IMR-90 (cell line): Measurements from ENCODE around the gene ANKRD40. TPM values are rescaled to one million over a fixed set of nuclear protein-coding genes. Genes with fewer than 3 reads are reported as not detected.

Experiments
- ATAC-seq: fragments of 200-7000 bp; cut with Tn5 transposase; 2 replicates; pipeline ENCODE4 v1.9.1; 2020; ENCODE audit warnings: low read depth, mild to moderate bottlenecking, moderate library complexity
- BruUV-seq: library from RNA; stranded (reverse); fragments of 400-500 nt; replicated peaks from 2 replicates; lab custom pipeline; 2021; lab: Mats Ljungman, UMichigan
- CTCF ChIA-PET: fragments of 300-600 bp; formaldehyde crosslinking; extraction: SDS; loops from one replicate; lab custom pipeline; 2021; ENCODE audit warnings: antibody characterized with exemption; lab: Yijun Ruan, JAX
- POLR2A ChIA-PET: fragments of 300-600 bp; sonication (Branson Sonifier 250); formaldehyde crosslinking; loops from one replicate; lab custom pipeline; 2022; ENCODE audit warnings: antibody characterized with exemption; ENCODE audit not compliant: unreplicated experiment; lab: Charles Lee
- DNase-seq: peaks from one replicate; pipeline ENCODE4 v3.0.0; 2013
- H2AFZ ChIP-seq: replicated peaks from 2 replicates; pipeline ENCODE3; 2013; ENCODE audit warnings: low read length, mild to moderate bottlenecking; ENCODE audit not compliant: poor library complexity
- H2AK5ac ChIP-seq: 2 replicates; pipeline ENCODE4 v1.6.1; 2013; ENCODE audit warnings: low read depth, low read length, inconsistent platforms
- H2AK9ac ChIP-seq: replicated peaks from 2 replicates; pipeline ENCODE3; 2013; ENCODE audit warnings: mild to moderate bottlenecking, low read depth, low read length, moderate library complexity; ENCODE audit not compliant: poor library complexity
- H2BK120ac ChIP-seq: 2 replicates; pipeline ENCODE4 v1.6.1; 2013; ENCODE audit warnings: low read depth, low read length, inconsistent platforms
- H2BK15ac ChIP-seq: 3 replicates; pipeline ENCODE4 v1.6.1; 2013; ENCODE audit warnings: low read depth, low read length, inconsistent platforms
- H2BK20ac ChIP-seq: 2 replicates; pipeline ENCODE4 v1.6.1; 2013; ENCODE audit warnings: low read depth, mild to moderate bottlenecking, inconsistent platforms, low read length, moderate library complexity
- H2BK5ac ChIP-seq: 2 replicates; pipeline ENCODE4 v1.6.1; 2013; ENCODE audit warnings: mild to moderate bottlenecking, low read depth, low read length, inconsistent platforms; ENCODE audit not compliant: poor library complexity, severe bottlenecking
- H3K14ac ChIP-seq: replicated peaks from 2 replicates; pipeline ENCODE4 v1.6.1; 2013; ENCODE audit warnings: low read depth, low read length, inconsistent platforms
- H3K18ac ChIP-seq: 2 replicates; pipeline ENCODE4 v1.6.1; 2013; ENCODE audit warnings: low read depth, low read length, control low read depth
- H3K23ac ChIP-seq: 2 replicates; pipeline ENCODE4 v1.6.1; 2013; ENCODE audit warnings: low read depth, low read length, inconsistent platforms
- H3K27ac ChIP-seq: 2 replicates; pipeline ENCODE4 v1.5.1; 2013; ENCODE audit warnings: mild to moderate bottlenecking, control low read depth, low read length; ENCODE audit not compliant: insufficient read depth
- H3K27me3 ChIP-seq: 2 replicates; pipeline ENCODE4 v1.6.1; 2013; ENCODE audit warnings: low read length; ENCODE audit not compliant: control insufficient read depth, insufficient read depth
- H3K36me3 ChIP-seq: 2 replicates; pipeline ENCODE4 v1.6.1; 2013; ENCODE audit warnings: low read length, mixed read lengths; ENCODE audit not compliant: control insufficient read depth, insufficient read depth
- H3K4ac ChIP-seq: 2 replicates; pipeline ENCODE4 v1.6.1; 2013; ENCODE audit warnings: low read depth, low read length, inconsistent platforms
- H3K4me1 ChIP-seq: 2 replicates; pipeline ENCODE4 v1.6.1; 2013; ENCODE audit warnings: low read length, mixed read lengths; ENCODE audit not compliant: control insufficient read depth, insufficient read depth
- H3K4me2 ChIP-seq: 2 replicates; pipeline ENCODE4 v1.6.1; 2013; ENCODE audit warnings: low read depth, mild to moderate bottlenecking, control low read depth, low read length, moderate library complexity
- H3K4me3 ChIP-seq: 2 replicates; pipeline ENCODE4 v1.5.1; 2013; ENCODE audit warnings: low read depth, mild to moderate bottlenecking, control low read depth, low read length, moderate library complexity; ENCODE audit not compliant: insufficient read depth
- H3K56ac ChIP-seq: 2 replicates; pipeline ENCODE4 v1.6.1; 2013; ENCODE audit warnings: low read length, inconsistent platforms; ENCODE audit not compliant: insufficient read depth; ENCODE audit errors: extremely low read depth
- H3K79me1 ChIP-seq, 2 experiments: 2 replicates each; pipeline ENCODE4 v1.6.1; 2013; ENCODE audit warnings: low read length in 2 of 2, inconsistent platforms in 1 of 2, low read depth in 1 of 2
- H3K9ac ChIP-seq: 2 replicates; pipeline ENCODE4 v1.6.1; 2013; ENCODE audit warnings: low read depth, low read length, control low read depth
- H3K9me1 ChIP-seq: 2 replicates; pipeline ENCODE4 v1.6.1; 2013; ENCODE audit warnings: low read length, inconsistent platforms; ENCODE audit not compliant: insufficient read depth
- H3K9me3 ChIP-seq: 2 replicates; pipeline ENCODE4 v1.6.1; 2013; ENCODE audit warnings: low read length; ENCODE audit not compliant: control insufficient read depth, insufficient read depth
- H4K20me1 ChIP-seq: 2 replicates; pipeline ENCODE4 v1.6.1; 2013; ENCODE audit warnings: low read length, inconsistent platforms; ENCODE audit not compliant: insufficient read depth
- H4K5ac ChIP-seq: 2 replicates; pipeline ENCODE4 v1.6.1; 2013; ENCODE audit warnings: mild to moderate bottlenecking, low read depth, low read length, control low read depth
- H4K8ac ChIP-seq, 2 experiments: 2 replicates each; pipeline ENCODE4 v1.6.1; 2013; ENCODE audit warnings: low read depth in 2 of 2, low read length in 2 of 2, control low read depth in 1 of 2, inconsistent platforms in 1 of 2
- H4K91ac ChIP-seq: 2 replicates; pipeline ENCODE4 v1.6.1; 2013; ENCODE audit warnings: low read depth, low read length, inconsistent platforms; ENCODE audit not compliant: insufficient read depth
- BHLHE40 ChIP-seq: fragments of 150-350 bp; IDR thresholded peaks from 2 replicates; pipeline ENCODE4 v1.6.1; 2016; ENCODE audit warnings: mild to moderate bottlenecking, low read depth, low read length
- ELK1 ChIP-seq: fragments of 150-350 bp; IDR thresholded peaks from 2 replicates; pipeline ENCODE4 v1.6.1; 2016; ENCODE audit warnings: low read depth, mild to moderate bottlenecking, low read length, moderate library complexity, borderline replicate concordance
- MAFK ChIP-seq: IDR thresholded peaks from 2 replicates; pipeline ENCODE4 v1.6.1; 2012; ENCODE audit warnings: low read depth, low read length, improper control_type of control experiment
- MAZ ChIP-seq: IDR thresholded peaks from 2 replicates; pipeline ENCODE4 v1.6.1; 2012; ENCODE audit warnings: low read depth, mild to moderate bottlenecking, low read length, improper control_type of control experiment, moderate library complexity, borderline replicate concordance
- POLR2A ChIP-seq: IDR thresholded peaks from 2 replicates; pipeline ENCODE4 v1.6.1; 2012; ENCODE audit warnings: mild to moderate bottlenecking, low read depth, low read length
- RFX5 ChIP-seq: IDR thresholded peaks from 2 replicates; pipeline ENCODE4 v1.8.0; 2012; ENCODE audit warnings: low read depth, mild to moderate bottlenecking, low read length, moderate library complexity
- USF2 ChIP-seq: fragments of 150-350 bp; IDR thresholded peaks from 2 replicates; pipeline ENCODE4 v1.6.1; 2017; ENCODE audit warnings: mild to moderate bottlenecking, antibody characterized with exemption, low read length, low read depth
- WGBS, 2 experiments: methylation state at CpG; one replicate each; pipeline versions ENCODE4 v1.1.5 to v1.1.7; 2013; ENCODE audit warnings: missing lambda C conversion rate in 2 of 2; ENCODE audit not compliant: insufficient read length in 1 of 2; ENCODE audit errors: extremely low coverage in 2 of 2; 5-methylcytosine and 5-hydroxymethylcytosine counted together
- dilution Hi-C: fragments of 300-500 bp; cut with HindIII; formaldehyde crosslinking; loops from one replicate; pipeline ENCODE4 v1.14.3; 2018; ENCODE audit warnings: low sequenced_read_pairs; ENCODE audit not compliant: unreplicated experiment
- in situ Hi-C: fragments of 300-500 bp; cut with MboI; formaldehyde crosslinking; loops from 3 replicates; pipeline ENCODE4 v1.14.3; 2019; ENCODE audit warnings: low sequenced_read_pairs, inconsistent platforms, mixed read lengths
- intact Hi-C: fragments of 100-400 bp; cut with micrococcal nuclease; formaldehyde crosslinking; loops from 2 replicates; pipeline ENCODE4 v1.10.0; 2022
- polyA plus RNA-seq, 3 experiments: library from polyadenylated mRNA; depleted of rRNA; stranded (reverse); fragments of >200 nt; gene quantifications; 2 replicates each; pipeline ENCODE4 v1.2.3, GENCODE V29; 2012; ENCODE audit warnings: low replicate concordance in 1 of 3
- total RNA-seq: library from RNA; depleted of rRNA; stranded (reverse); fragments of >200 nt; gene quantifications from 2 replicates; pipeline ENCODE4 v1.2.3, GENCODE V29; 2012

Gene ANKRD40
- total and polyA plus RNA-seq, 2 of the 4 experiments (the other 2 are of a cell fraction) = 23.4 to 35.8 TPM

- DNase-seq (no peak), ATAC-seq (no peak)
- no peak overlapping the region for H3K23ac ChIP-seq
- no peak overlapping the region for H3K18ac ChIP-seq
- H2BK15ac ChIP-seq = peak overlapping the region; percentile 93; the same call in 1 of the 3 replicates
- POLR2A ChIA-PET = no interaction called here
- no peaks in the 10 kb centered on the region for H3K36me3 ChIP-seq
- H3K27ac ChIP-seq = no peak overlapping the region
- H4K20me1 ChIP-seq = no peaks in the 10 kb centered on the region
- CTCF ChIA-PET = no interaction called here
- peak overlapping the region; percentile 95; the same call in 1 of the 2 replicates for H2BK20ac ChIP-seq
- H3K79me1 ChIP-seq = peaks cover 0 to 26% of the 10 kb centered on the region in 2 experiments; a peak in 2 of 4 replicates
- 90% methylated on average over 3 of the region's 10 CpGs; no CpG with 5 or more reads in 1 of the 2 experiments for WGBS, 2 experiments
- in situ Hi-C loops = no loop called here
- no peaks in the 10 kb centered on the region for H3K27me3 ChIP-seq
- H3K4me3 ChIP-seq = no peak overlapping the region
- H3K4ac ChIP-seq = no peak overlapping the region; the same call in 1 of the 2 replicates
- intact Hi-C loops = no loop called here
- peaks cover 48% of the 10 kb centered on the region for H3K9me1 ChIP-seq
- no peak overlapping the region for H3K9ac ChIP-seq
- H3K14ac ChIP-seq = no peak overlapping the region
- peak overlapping the region; percentile 63 for H4K91ac ChIP-seq
- H3K56ac ChIP-seq = no peak overlapping the region
- dilution Hi-C loops = no loop called here
- no TSS peak for BruUV-seq
- H2BK5ac ChIP-seq = no peak overlapping the region
- TF ChIP-seq RFX5 (no peak), ELK1 (no peak), MAFK (no peak), POLR2A (no peak), USF2 (no peak), BHLHE40 (no peak), MAZ (no peak)
- no peak overlapping the region for H2AK9ac ChIP-seq
- peak overlapping the region; percentile 98 for H2AK5ac ChIP-seq
- peak overlapping the region; percentile 98; the same call in 1 of the 2 replicates for H2BK120ac ChIP-seq
- no peak overlapping the region for H4K8ac ChIP-seq
- no peaks in the 10 kb centered on the region for H3K9me3 ChIP-seq
- H4K5ac ChIP-seq = no peak overlapping the region
- no peak overlapping the region for H3K4me2 ChIP-seq
- H2AFZ ChIP-seq = no peak overlapping the region
- H3K4me1 ChIP-seq = peaks cover 37% of the 10 kb centered on the region
Measured at GRCh38 chr17:50663812-50664374, 43.8 kb downstream of the ANKRD40 start.
